Right lobe of liver (tissue), 4 donors: Measurements from ENCODE around the gene CCDC71L.

ENCODE experiments used
- POLR2A ChIP-seq: fragments of 450-650 bp; IDR thresholded peaks from one replicate; pipeline ENCODE4 v1.6.1; 2017; ENCODE audit warnings: antibody characterized with exemption, mild to moderate bottlenecking
- TF ChIP-seq, protein P1 (sequence below), 4 donors: fragments of 200-600 bp in 3 of 4; fragments of 450-650 bp in 1 of 4; IDR thresholded peaks; one replicate each; pipeline versions ENCODE4 v1.5.1 to v1.8.0; 2016 to 2022; ENCODE audit warnings: antibody characterized with exemption in 4 of 4, mild to moderate bottlenecking in 2 of 4
- donor health status: DM: no; HTN: no; CAD: no.
- donor health status: DM: no; HTN: no; CAD: no.
- donor health status: DM: no; HTN: yes; CAD: no.

DNA sequence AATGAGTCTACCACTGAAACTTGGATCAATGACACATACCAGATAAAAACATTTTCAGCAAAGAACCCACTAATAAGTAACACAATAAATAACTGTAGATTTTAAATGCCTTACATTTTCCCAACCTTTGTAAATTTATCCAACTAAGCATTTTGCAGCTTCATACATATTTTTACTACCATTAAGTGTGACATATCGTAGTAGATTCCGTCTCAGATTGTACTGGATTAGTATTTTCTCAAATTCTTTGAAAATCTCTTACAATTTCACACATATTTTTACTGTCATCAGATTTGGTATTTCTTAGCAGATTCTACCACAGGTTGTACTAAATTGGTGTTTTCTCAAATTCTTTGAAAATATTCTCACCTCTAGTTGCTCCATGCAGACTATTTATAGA lies 26.0 kb downstream of the CCDC71L start:
- TF ChIP-seq, protein P1, sequence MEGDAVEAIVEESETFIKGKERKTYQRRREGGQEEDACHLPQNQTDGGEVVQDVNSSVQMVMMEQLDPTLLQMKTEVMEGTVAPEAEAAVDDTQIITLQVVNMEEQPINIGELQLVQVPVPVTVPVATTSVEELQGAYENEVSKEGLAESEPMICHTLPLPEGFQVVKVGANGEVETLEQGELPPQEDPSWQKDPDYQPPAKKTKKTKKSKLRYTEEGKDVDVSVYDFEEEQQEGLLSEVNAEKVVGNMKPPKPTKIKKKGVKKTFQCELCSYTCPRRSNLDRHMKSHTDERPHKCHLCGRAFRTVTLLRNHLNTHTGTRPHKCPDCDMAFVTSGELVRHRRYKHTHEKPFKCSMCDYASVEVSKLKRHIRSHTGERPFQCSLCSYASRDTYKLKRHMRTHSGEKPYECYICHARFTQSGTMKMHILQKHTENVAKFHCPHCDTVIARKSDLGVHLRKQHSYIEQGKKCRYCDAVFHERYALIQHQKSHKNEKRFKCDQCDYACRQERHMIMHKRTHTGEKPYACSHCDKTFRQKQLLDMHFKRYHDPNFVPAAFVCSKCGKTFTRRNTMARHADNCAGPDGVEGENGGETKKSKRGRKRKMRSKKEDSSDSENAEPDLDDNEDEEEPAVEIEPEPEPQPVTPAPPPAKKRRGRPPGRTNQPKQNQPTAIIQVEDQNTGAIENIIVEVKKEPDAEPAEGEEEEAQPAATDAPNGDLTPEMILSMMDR (IDR thresholded peaks at IDR 0.05) = no peak
- no peak for TF ChIP-seq POLR2A
